GM12874 (cell line): Measurements from ENCODE around the gene TBC1D2B.

Source experiments
- CTCF ChIP-seq: IDR thresholded peaks from 2 replicates; pipeline ENCODE4 v1.5.1; 2011; ENCODE audit warnings: low read depth, mild to moderate bottlenecking, control low read depth, low read length, moderate library complexity; ENCODE audit not compliant: insufficient read depth

The TBC1D2B gene

GRCh38 chr15:78109156-78109555 lies 31.6 kb upstream of the TBC1D2B start:
- TF ChIP-seq CTCF: no peak

- TF ChIP-seq CTCF: peak; percentile 93
Measured at GRCh38 chr15:78108300-78109084, 31.0 kb upstream of the TBC1D2B start.

- TF ChIP-seq CTCF: no peak
Measured at GRCh38 chr15:78107471-78107870, 30.0 kb upstream of the TBC1D2B start.

- TF ChIP-seq CTCF: no peak
Measured at GRCh38 chr15:78105476-78106241, 28.1 kb upstream of the TBC1D2B start.

- TF ChIP-seq CTCF: no peak
Measured at GRCh38 chr15:78104566-78105475, 27.3 kb upstream of the TBC1D2B start.

- no peak for TF ChIP-seq CTCF
Measured at GRCh38 chr15:78104119-78104479, 26.6 kb upstream of the TBC1D2B start.
